ENCODE measurements around the gene SLC25A26. TPM values are rescaled to one million over a fixed set of nuclear protein-coding genes. Genes with fewer than 3 reads are reported as not detected.

SLC25A26 gene
- total and polyA plus RNA-seq, 2 of the 13 experiments (the other 11 are each of a cell fraction or from before 2014, with no cell fraction given): 23.1 to 32.7 TPM

- TF ChIP-seq DMTF1 (CRISPR knock-in tag; IDR thresholded peaks at IDR 0.05): no peak
These were observed 22.1 kb downstream of the SLC25A26 start (continued) for GRCh38 chr3:66242788-66243464.

GRCh38 chr3:66248641-66249040 is 27.8 kb downstream of the SLC25A26 start:
- in situ Hi-C loops (cut with HindIII; ENCODE audit: extremely low pct_ligation_motif_present, low pct_unique_long_range_greater_than_20kb): no loop called here
- ChIA-PET CTCF (ENCODE audit: low intra/inter-chr PET ratio, low total read pairs) (no interaction called here), POLR2A (no interaction called here)
- H3K79me2 ChIP-seq (ENCODE audit: insufficient read depth, low read length): no peaks in the 10 kb centered on the region
- DNase-seq (ENCODE audit: low spot score) (no peak), FAIRE-seq (no peak), ATAC-seq (no peak)
- no peak overlapping the region for H3K4me3 ChIP-seq (replicated peaks in 1 of 3; ENCODE audit: insufficient read depth in 1 of 3, low read depth in 2 of 3, low read length in 3 of 3)
- H4K20me1 ChIP-seq (ENCODE audit: insufficient read depth, low read length): no peaks in the 10 kb centered on the region
- WGBS (ENCODE audit: low lambda C conversion rate): 100% methylated on average over 2 of the region's 2 CpGs
- BruUV-seq (replicated peaks): no TSS peak
- no peaks in the 10 kb centered on the region for H3K9me3 ChIP-seq (ENCODE audit: low read length)
- no peak overlapping the region for H3K27ac ChIP-seq (ENCODE audit: extremely low read length, insufficient read depth, low read length)
- no peak overlapping the region for H2AFZ ChIP-seq (ENCODE audit: low read length)
- no peak overlapping the region for H3K4me2 ChIP-seq (ENCODE audit: low read depth, low read length)
- intact Hi-C loops (cut with micrococcal nuclease; ENCODE audit: unreplicated experiment): no loop called here
- H3K4me1 ChIP-seq (ENCODE audit: insufficient read depth, low read length): no peaks in the 10 kb centered on the region
- no peak overlapping the region for H3K9ac ChIP-seq (ENCODE audit: insufficient read depth, low read depth, low read length)
- no peaks in the 10 kb centered on the region for H3K27me3 ChIP-seq (ENCODE audit: control insufficient read depth in 1 of 2, insufficient read depth in 2 of 2, low read length in 2 of 2)
- H3K36me3 ChIP-seq (replicated peaks in 1 of 2; ENCODE audit: control insufficient read depth in 1 of 2, insufficient read depth in 2 of 2, low read length in 2 of 2): peaks cover 7 to 25% of the 10 kb centered on the region in 2 experiments
- TF ChIP-seq ADNP (CRISPR knock-in tag; IDR thresholded peaks at IDR 0.05) (no peak), CEBPB (IDR thresholded peaks at IDR 0.05; ENCODE audit: borderline replicate concordance, low read depth, low read length) (peak; percentile 35; the same call in 1 of the 2 replicates)
